Upper lobe of right lung (tissue), 1 donor: ENCODE results near the gene SSX2IP. TPM values are rescaled to one million over a fixed set of nuclear protein-coding genes. Genes with fewer than 3 reads are reported as not detected.

Source experiments
- ATAC-seq: fragments of 200-7000 bp; cut with Tn5 transposase; one replicate; pipeline ENCODE4 v1.9.1; 2020; ENCODE audit warnings: mild to moderate bottlenecking, moderate library complexity
- DNase-seq: peaks from one replicate; pipeline ENCODE4 v3.0.0-alpha.2; 2020
- H3K27ac ChIP-seq: fragments of 200-600 bp; one replicate; pipeline ENCODE4 v1.8.0; 2022
- H3K27me3 ChIP-seq: fragments of 200-600 bp; one replicate; pipeline ENCODE4 v1.8.0; 2022; ENCODE audit warnings: mild to moderate bottlenecking
- H3K36me3 ChIP-seq: fragments of 200-600 bp; one replicate; pipeline ENCODE4 v1.8.0; 2022
- H3K4me1 ChIP-seq: fragments of 200-600 bp; one replicate; pipeline ENCODE4 v1.8.0; 2022
- H3K4me3 ChIP-seq: fragments of 200-600 bp; one replicate; pipeline ENCODE4 v1.8.0; 2022; ENCODE audit warnings: mild to moderate bottlenecking
- H3K9me3 ChIP-seq: fragments of 200-600 bp; one replicate; pipeline ENCODE4 v1.8.0; 2022
- intact Hi-C: fragments of 100-400 bp; cut with DNase I; formaldehyde crosslinking; loops from one replicate; pipeline ENCODE4 v1.11.0; 2022
- total RNA-seq: library from RNA; stranded (reverse); fragmentation: NEBNext Ultra II Directional; extraction: Animal tissue kit (Norgen Biotek cat#: 25700); gene quantifications from one replicate; pipeline ENCODE4 v1.2.1, GENCODE V29; 2021
- TF ChIP-seq, protein P1 (sequence below): fragments of 200-600 bp; IDR thresholded peaks from one replicate; pipeline ENCODE4 v1.8.0; 2022; ENCODE audit warnings: antibody characterized with exemption
- donor health status: DM: no; HTN: yes; CAD: no; lungs with severe emphysema.

SSX2IP gene
- total RNA-seq, 1 donor from 2014 or later = 8.5 TPM

DNA sequence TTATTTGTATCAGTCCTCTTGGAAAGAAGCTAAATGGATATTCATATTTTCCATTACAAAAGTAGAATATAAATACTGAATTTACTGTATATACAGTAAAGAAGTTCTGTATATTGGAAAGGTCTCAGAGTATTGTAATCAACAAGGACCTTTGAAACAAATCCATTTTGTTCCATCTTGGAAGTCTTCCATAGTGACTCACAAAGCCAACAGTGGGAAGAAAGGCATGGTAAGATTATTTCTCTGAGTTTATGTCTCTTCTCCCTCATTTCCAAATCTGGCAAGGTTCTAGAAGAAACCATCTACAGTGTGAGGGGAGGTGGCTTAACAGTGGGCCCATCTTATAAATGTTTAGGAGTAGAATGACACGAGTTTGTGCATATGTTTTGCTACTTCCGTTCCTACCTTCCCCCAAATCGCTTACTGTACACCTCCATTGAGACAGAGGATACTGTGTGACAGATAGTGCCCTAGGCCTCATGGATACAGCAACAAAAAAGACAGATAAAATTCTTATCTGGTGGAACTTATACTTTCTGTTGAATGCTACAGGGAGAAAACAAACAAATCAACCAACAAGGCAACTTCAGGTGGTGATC, 22.1 kb upstream of the SSX2IP start:
- TF ChIP-seq, protein P1, sequence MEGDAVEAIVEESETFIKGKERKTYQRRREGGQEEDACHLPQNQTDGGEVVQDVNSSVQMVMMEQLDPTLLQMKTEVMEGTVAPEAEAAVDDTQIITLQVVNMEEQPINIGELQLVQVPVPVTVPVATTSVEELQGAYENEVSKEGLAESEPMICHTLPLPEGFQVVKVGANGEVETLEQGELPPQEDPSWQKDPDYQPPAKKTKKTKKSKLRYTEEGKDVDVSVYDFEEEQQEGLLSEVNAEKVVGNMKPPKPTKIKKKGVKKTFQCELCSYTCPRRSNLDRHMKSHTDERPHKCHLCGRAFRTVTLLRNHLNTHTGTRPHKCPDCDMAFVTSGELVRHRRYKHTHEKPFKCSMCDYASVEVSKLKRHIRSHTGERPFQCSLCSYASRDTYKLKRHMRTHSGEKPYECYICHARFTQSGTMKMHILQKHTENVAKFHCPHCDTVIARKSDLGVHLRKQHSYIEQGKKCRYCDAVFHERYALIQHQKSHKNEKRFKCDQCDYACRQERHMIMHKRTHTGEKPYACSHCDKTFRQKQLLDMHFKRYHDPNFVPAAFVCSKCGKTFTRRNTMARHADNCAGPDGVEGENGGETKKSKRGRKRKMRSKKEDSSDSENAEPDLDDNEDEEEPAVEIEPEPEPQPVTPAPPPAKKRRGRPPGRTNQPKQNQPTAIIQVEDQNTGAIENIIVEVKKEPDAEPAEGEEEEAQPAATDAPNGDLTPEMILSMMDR = no peak
- Histone ChIP-seq H3K27me3 (no peaks in the 10 kb centered on the region), H3K4me1 (no peaks in the 10 kb centered on the region), H3K4me3 (no peak overlapping the region), H3K36me3 (no peaks in the 10 kb centered on the region), H3K27ac (no peak overlapping the region), H3K9me3 (no peaks in the 10 kb centered on the region)
- intact Hi-C loops = no loop called here
- ATAC-seq (no peak), DNase-seq (no peak)

DNA sequence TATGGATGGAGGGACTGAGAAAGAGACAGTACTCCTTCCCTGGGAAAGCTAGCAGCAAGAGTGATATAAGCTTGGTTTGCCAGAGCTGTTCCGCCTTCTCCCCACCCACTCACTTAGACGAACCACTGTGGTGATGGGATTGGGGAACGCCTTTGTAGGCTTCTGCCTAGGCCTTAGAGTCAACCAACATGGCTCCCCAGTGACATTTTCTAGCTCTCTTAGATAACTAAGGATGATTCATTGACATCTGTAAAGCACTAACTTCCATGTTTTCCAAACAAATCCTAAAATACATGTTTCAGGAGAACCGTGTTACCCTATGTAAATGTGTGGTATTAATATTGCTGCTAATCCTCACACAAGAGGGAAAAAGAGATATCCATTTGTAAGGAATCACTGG, 21.6 kb upstream of the SSX2IP start:
- ATAC-seq = no peak
- TF ChIP-seq, protein P1 = no peak
- intact Hi-C loops = no loop called here
- Histone ChIP-seq H3K27ac (no peak overlapping the region), H3K4me1 (no peaks in the 10 kb centered on the region), H3K36me3 (no peaks in the 10 kb centered on the region), H3K9me3 (no peaks in the 10 kb centered on the region), H3K27me3 (no peaks in the 10 kb centered on the region), H3K4me3 (no peak overlapping the region)
- no peak for DNase-seq

DNA sequence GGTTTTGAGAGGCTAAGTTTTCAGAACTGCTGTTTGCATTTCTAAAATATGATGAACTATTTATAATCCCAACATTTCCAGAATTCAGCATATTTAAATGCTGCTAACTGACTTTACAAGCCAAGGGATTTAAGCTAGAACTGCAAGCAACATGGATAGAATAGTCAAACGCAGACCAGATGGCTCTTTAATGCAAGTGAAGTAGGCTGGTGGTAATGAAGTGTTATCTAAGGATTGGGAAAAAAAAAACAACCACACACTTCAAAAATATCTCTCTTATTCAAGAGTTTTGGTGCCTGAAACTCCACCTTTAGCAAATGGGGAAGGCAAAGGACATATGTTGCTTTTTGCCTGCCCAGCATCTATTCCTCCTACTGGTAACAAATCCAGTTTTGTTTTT, 20.9 kb upstream of the SSX2IP start:
- ATAC-seq (no peak), DNase-seq (no peak)
- intact Hi-C loops = no loop called here
- TF ChIP-seq, protein P1 = no peak
- H3K36me3 ChIP-seq = no peaks in the 10 kb centered on the region
- H3K4me1 ChIP-seq = no peaks in the 10 kb centered on the region
- H3K4me3 ChIP-seq = no peak overlapping the region
- no peak overlapping the region for H3K27ac ChIP-seq
- no peaks in the 10 kb centered on the region for H3K27me3 ChIP-seq
- no peaks in the 10 kb centered on the region for H3K9me3 ChIP-seq

DNA sequence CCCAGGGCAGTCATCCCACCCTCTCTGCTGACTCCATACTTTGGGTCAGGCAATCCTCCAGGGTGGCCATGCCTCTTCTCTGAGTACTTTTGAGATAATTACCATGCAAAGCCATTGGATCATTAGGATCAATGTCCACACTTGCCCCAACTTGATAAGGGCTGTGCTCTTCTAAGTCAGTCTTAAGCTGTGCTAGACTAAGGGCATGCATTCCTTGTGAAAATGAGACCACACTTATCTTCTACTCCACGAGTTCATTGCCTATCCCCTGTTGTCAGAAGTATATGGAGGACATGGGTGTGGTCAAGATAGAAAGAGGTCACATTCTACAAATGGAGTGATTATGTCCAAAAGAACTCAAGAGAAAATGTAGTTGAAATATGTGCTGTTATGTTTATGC, 18.9 kb upstream of the SSX2IP start:
- H3K9me3 ChIP-seq = no peaks in the 10 kb centered on the region
- intact Hi-C loops = no loop called here
- no peaks in the 10 kb centered on the region for H3K36me3 ChIP-seq
- H3K4me1 ChIP-seq = no peaks in the 10 kb centered on the region
- ATAC-seq (no peak), DNase-seq (no peak)
- no peak overlapping the region for H3K27ac ChIP-seq
- TF ChIP-seq, protein P1 = no peak
- H3K27me3 ChIP-seq = peaks cover 6% of the 10 kb centered on the region
- no peak overlapping the region for H3K4me3 ChIP-seq

DNA sequence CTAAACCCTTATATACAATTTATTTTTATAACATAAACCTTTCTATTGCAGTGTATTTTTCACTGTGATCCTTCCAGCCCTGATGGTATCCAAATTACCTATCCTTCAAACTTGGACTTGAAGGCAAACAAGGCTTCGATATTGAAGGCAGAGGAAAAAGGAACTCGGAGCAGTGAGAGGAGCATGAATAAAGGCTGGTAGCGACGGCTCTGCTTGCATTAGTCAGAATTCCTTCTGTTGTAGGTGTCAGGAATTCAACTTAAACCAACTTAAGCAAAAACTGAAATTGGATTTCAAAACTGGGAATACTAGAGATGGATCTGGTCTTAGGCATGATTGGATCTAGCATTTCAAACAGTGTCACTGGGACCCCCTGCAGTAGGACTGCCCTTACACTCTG, 17.8 kb upstream of the SSX2IP start:
- TF ChIP-seq, protein P1 = no peak
- intact Hi-C loops = no loop called here
- Histone ChIP-seq H3K9me3 (no peaks in the 10 kb centered on the region), H3K27me3 (peaks cover 6% of the 10 kb centered on the region), H3K4me3 (no peak overlapping the region), H3K27ac (no peak overlapping the region), H3K36me3 (no peaks in the 10 kb centered on the region), H3K4me1 (no peaks in the 10 kb centered on the region)
- DNase-seq (no peak), ATAC-seq (no peak)

DNA sequence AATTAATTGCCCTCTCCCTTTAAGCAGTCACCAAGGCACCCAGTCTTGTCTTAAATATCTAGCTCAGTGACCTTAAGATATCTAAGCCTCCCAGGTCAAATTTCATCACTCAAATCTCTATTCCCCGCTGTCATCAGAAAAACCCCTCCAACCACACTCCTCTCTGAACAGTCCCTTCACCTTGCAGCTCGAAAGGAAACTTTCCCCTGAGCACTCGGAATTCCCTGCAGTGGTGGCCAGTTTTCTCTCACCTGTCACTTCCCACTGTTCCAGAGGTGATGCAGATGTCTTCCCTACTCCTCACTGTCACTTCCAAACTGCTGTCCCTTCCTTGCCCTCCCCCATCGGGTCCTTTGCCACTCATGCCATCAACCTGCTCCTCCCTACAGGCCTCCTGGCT, 15.3 kb upstream of the SSX2IP start:
- TF ChIP-seq, protein P1 = no peak
- intact Hi-C loops = no loop called here
- H3K4me1 ChIP-seq = no peaks in the 10 kb centered on the region
- DNase-seq = no peak
- H3K4me3 ChIP-seq = no peak overlapping the region
- no peaks in the 10 kb centered on the region for H3K9me3 ChIP-seq
- H3K27ac ChIP-seq = no peak overlapping the region
- peaks cover 10% of the 10 kb centered on the region for H3K27me3 ChIP-seq
- no peak for ATAC-seq
- H3K36me3 ChIP-seq = no peaks in the 10 kb centered on the region
